MCF 10A (cell line): Measurements from ENCODE around the gene UNG. TPM values are rescaled to one million over a fixed set of nuclear protein-coding genes. Genes with fewer than 3 reads are reported as not detected.

Experiments used
- BruUV-seq: library from RNA; stranded (reverse); fragments of 400-500 nt; replicated peaks from 2 replicates; lab custom pipeline; 2021; lab: Mats Ljungman, UMichigan
- CTCF ChIA-PET: fragments of 300-600 bp; sonication (Branson Sonifier 250); formaldehyde crosslinking; extraction: SDS; loops from one replicate; lab custom pipeline; 2021; ENCODE audit warnings: antibody characterized with exemption, inconsistent platforms; lab: Yijun Ruan, JAX
- POLR2A ChIA-PET: fragments of 300-600, 350-650 bp; sonication (Branson Sonifier 250); formaldehyde crosslinking; extraction: SDS; loops from one replicate; lab custom pipeline; 2020; ENCODE audit warnings: antibody characterized with exemption, inconsistent platforms; lab: Yijun Ruan, JAX
- DNase-seq: peaks from one replicate; pipeline ENCODE4 v3.0.0-alpha.2; 2018; ENCODE audit not compliant: unreplicated experiment
- H3K27ac Mint-ChIP-seq: one replicate; pipeline ENCODE4 v1.8.0; 2022; ENCODE audit warnings: mild to moderate bottlenecking, low read depth, mixed read lengths; ENCODE audit not compliant: unreplicated experiment
- H3K27me3 Mint-ChIP-seq: one replicate; pipeline ENCODE4 v1.8.0; 2022; ENCODE audit warnings: mixed read lengths; ENCODE audit not compliant: insufficient read depth, unreplicated experiment
- H3K36me3 Mint-ChIP-seq: one replicate; pipeline ENCODE4 v1.8.0; 2022; ENCODE audit warnings: mild to moderate bottlenecking, moderate library complexity, mixed read lengths; ENCODE audit not compliant: insufficient read depth, unreplicated experiment
- H3K4me1 Mint-ChIP-seq: one replicate; pipeline ENCODE4 v1.8.0; 2022; ENCODE audit warnings: mixed read lengths; ENCODE audit not compliant: insufficient read depth, unreplicated experiment
- H3K4me3 Mint-ChIP-seq: one replicate; pipeline ENCODE4 v1.8.0; 2022; ENCODE audit warnings: mild to moderate bottlenecking, moderate library complexity, mixed read lengths; ENCODE audit not compliant: unreplicated experiment
- H3K9me3 Mint-ChIP-seq: one replicate; pipeline ENCODE4 v1.8.0; 2022; ENCODE audit warnings: mixed read lengths; ENCODE audit not compliant: unreplicated experiment
- CTCF ChIP-seq: fragments of 200-600 bp; IDR thresholded peaks from one replicate; pipeline ENCODE4 v1.8.0; 2022; ENCODE audit warnings: antibody characterized with exemption, mild to moderate bottlenecking; ENCODE audit not compliant: unreplicated experiment
- intact Hi-C: fragments of 100-400 bp; cut with micrococcal nuclease; formaldehyde crosslinking; loops from 2 replicates; pipeline ENCODE4 v1.14.1; 2022
- total RNA-seq: library from RNA; stranded (reverse); gene quantifications from 2 replicates; pipeline ENCODE4 v1.2.3, GENCODE V29; 2022

Gene UNG
- total RNA-seq, 1 experiment from 2014 or later: 13.8 TPM

GRCh38 chr12:109125791-109126190 is 28.4 kb downstream of the UNG start:
- Mint-ChIP-seq H3K27ac (no peak overlapping the region), H3K9me3 (no peaks in the 10 kb centered on the region), H3K27me3 (no peaks in the 10 kb centered on the region), H3K4me1 (no peaks in the 10 kb centered on the region), H3K36me3 (peaks cover 4% of the 10 kb centered on the region), H3K4me3 (no peak overlapping the region)
- no peak for DNase-seq
- BruUV-seq: no TSS peak
- ChIA-PET POLR2A (no interaction called here), CTCF (interaction anchor here (0.7 to 1.6 kb wide), 3 partner anchors 14 to 650 kb away, joined by 3 to 6 read pairs (median 3); no protein-coding TSS in a partner anchor)
- intact Hi-C loops: no loop called here
- no peak for TF ChIP-seq CTCF

- TF ChIP-seq CTCF: no peak
- Mint-ChIP-seq H3K4me1 (no peaks in the 10 kb centered on the region), H3K9me3 (no peaks in the 10 kb centered on the region), H3K36me3 (no peaks in the 10 kb centered on the region), H3K27ac (no peak overlapping the region), H3K4me3 (no peak overlapping the region), H3K27me3 (no peaks in the 10 kb centered on the region)
- ChIA-PET POLR2A (interaction anchor here (0.6 kb wide), 1 partner anchor 14 kb away, joined by 3 read pairs; no protein-coding TSS in a partner anchor), CTCF (interaction anchor here (0.5 to 1.7 kb wide), 6 partner anchors 11 to 251 kb away, joined by 3 to 6 read pairs (median 4); no protein-coding TSS in a partner anchor)
- intact Hi-C loops: no loop called here
- no TSS peak for BruUV-seq
- DNase-seq: no peak
Measured at GRCh38 chr12:109126784-109127183, 29.4 kb downstream of the UNG start.

- CTCF ChIA-PET: interaction anchor here (1.0 to 1.7 kb wide), 2 partner anchors 16 to 20 kb away, joined by 3 to 6 read pairs; no protein-coding TSS in a partner anchor
- Mint-ChIP-seq H3K4me3 (no peak overlapping the region), H3K27ac (no peak overlapping the region), H3K9me3 (no peaks in the 10 kb centered on the region), H3K27me3 (peaks cover 5% of the 10 kb centered on the region), H3K36me3 (no peaks in the 10 kb centered on the region), H3K4me1 (no peaks in the 10 kb centered on the region)
- intact Hi-C loops: no loop called here
- no TSS peak for BruUV-seq
- no peak for DNase-seq
- TF ChIP-seq CTCF: no peak
- POLR2A ChIA-PET: interaction anchor here (0.6 kb wide), 1 partner anchor 13 kb away, joined by 3 read pairs; no protein-coding TSS in a partner anchor
Measured at GRCh38 chr12:109127533-109128242, 30.3 kb downstream of the UNG start.

- ChIA-PET POLR2A (no interaction called here), CTCF (interaction anchor here (2.2 kb wide), 1 partner anchor 12 kb away, joined by 7 read pairs; no protein-coding TSS in a partner anchor)
- Mint-ChIP-seq H3K36me3 (no peaks in the 10 kb centered on the region), H3K9me3 (no peaks in the 10 kb centered on the region), H3K27ac (no peak overlapping the region), H3K4me3 (no peak overlapping the region), H3K4me1 (peaks cover 11% of the 10 kb centered on the region), H3K27me3 (peaks cover 13% of the 10 kb centered on the region)
- intact Hi-C loops: loop anchor here (5.0 to 10.0 kb wide), 2 partner anchors 64 to 257 kb away; no protein-coding TSS in a partner anchor
- no peak for TF ChIP-seq CTCF
- no TSS peak for BruUV-seq
- no peak for DNase-seq
Measured at GRCh38 chr12:109130297-109131153, 33.1 kb downstream of the UNG start.
